Left ventricle myocardium inferior (tissue), 1 donor: ENCODE measurements around the gene ABLIM1. TPM values are rescaled to one million over a fixed set of nuclear protein-coding genes. Genes with fewer than 3 reads are reported as not detected.

Source experiments
- DNase-seq: peaks from one replicate; pipeline ENCODE4 v3.0.0-alpha.2; 2020
- H3K27ac ChIP-seq: fragments of 200-600 bp; replicated peaks from 2 replicates; pipeline ENCODE4 v1.8.0; 2021
- H3K27me3 ChIP-seq: fragments of 200-600 bp; 2 replicates; pipeline ENCODE4 v1.8.0; 2021; ENCODE audit warnings: low read depth
- H3K36me3 ChIP-seq: fragments of 200-600 bp; 2 replicates; pipeline ENCODE4 v1.8.0; 2021
- H3K4me1 ChIP-seq: fragments of 200-600 bp; 2 replicates; pipeline ENCODE4 v1.8.0; 2021
- H3K4me3 ChIP-seq: fragments of 200-600 bp; 2 replicates; pipeline ENCODE4 v1.8.0; 2021; ENCODE audit warnings: mild to moderate bottlenecking, moderate library complexity
- H3K9me3 ChIP-seq: fragments of 200-600 bp; replicated peaks from 2 replicates; pipeline ENCODE4 v1.8.0; 2021
- intact Hi-C: fragments of 100-400 bp; cut with micrococcal nuclease; formaldehyde crosslinking; loops from one replicate; pipeline ENCODE4 v1.11.0; 2022
- total RNA-seq: library from RNA; stranded (reverse); fragmentation: NEBNext Ultra II Directional; extraction: Animal tissue kit (Norgen Biotek cat#: 25700); gene quantifications from one replicate; pipeline ENCODE4 v1.2.1, GENCODE V29; 2021
- TF ChIP-seq, protein P1 (sequence below): fragments of 200-600 bp; IDR thresholded peaks from 2 replicates; pipeline ENCODE4 v1.8.0; 2021; ENCODE audit warnings: antibody characterized with exemption, mild to moderate bottlenecking, borderline replicate concordance
- donor health status: DM: no; HTN: yes; CAD: no; lungs with severe emphysema.

The ABLIM1 gene
- total RNA-seq, 1 donor from 2014 or later = 674 TPM

DNA sequence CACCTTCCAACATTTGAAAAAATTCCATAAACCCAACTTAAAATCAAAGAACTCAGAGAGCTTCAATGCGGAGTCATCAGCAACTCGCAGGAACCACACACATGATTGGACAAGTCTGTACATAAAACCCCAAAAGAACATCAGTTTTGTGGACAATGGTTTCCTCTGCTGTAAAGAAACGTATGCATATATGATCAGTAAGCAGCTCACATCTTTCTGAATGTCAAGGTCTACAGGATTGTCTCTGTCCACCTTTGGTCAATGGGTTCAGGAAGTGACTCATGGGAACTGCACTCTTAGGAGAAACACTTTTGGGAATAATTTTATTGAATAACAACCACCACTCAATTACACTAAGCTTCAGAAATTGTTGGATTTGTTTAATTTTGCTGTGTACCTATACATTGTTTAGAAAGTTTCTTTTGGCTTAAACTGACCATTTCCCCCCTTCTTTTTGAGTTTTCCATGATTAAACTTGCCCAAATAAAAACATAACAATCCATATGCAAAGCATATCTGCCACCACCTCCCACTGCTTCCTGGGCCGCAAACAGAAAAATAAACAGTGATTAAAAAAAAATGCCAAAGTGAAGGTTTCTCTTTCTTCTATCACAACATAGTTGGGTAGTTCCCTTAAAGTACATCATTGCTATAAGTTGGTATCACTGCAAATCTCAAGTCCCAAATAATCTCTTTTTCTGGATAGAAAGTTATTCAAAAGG, 226.5 kb downstream of the ABLIM1 start:
- DNase-seq = no peak
- Histone ChIP-seq H3K4me1 (peaks cover 16% of the 10 kb centered on the region), H3K4me3 (no peak overlapping the region), H3K9me3 (no peaks in the 10 kb centered on the region), H3K27me3 (no peaks in the 10 kb centered on the region), H3K36me3 (peaks cover 43% of the 10 kb centered on the region), H3K27ac (no peak overlapping the region)
- TF ChIP-seq, protein P1, sequence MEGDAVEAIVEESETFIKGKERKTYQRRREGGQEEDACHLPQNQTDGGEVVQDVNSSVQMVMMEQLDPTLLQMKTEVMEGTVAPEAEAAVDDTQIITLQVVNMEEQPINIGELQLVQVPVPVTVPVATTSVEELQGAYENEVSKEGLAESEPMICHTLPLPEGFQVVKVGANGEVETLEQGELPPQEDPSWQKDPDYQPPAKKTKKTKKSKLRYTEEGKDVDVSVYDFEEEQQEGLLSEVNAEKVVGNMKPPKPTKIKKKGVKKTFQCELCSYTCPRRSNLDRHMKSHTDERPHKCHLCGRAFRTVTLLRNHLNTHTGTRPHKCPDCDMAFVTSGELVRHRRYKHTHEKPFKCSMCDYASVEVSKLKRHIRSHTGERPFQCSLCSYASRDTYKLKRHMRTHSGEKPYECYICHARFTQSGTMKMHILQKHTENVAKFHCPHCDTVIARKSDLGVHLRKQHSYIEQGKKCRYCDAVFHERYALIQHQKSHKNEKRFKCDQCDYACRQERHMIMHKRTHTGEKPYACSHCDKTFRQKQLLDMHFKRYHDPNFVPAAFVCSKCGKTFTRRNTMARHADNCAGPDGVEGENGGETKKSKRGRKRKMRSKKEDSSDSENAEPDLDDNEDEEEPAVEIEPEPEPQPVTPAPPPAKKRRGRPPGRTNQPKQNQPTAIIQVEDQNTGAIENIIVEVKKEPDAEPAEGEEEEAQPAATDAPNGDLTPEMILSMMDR = no peak
- intact Hi-C loops = no loop called here

DNA sequence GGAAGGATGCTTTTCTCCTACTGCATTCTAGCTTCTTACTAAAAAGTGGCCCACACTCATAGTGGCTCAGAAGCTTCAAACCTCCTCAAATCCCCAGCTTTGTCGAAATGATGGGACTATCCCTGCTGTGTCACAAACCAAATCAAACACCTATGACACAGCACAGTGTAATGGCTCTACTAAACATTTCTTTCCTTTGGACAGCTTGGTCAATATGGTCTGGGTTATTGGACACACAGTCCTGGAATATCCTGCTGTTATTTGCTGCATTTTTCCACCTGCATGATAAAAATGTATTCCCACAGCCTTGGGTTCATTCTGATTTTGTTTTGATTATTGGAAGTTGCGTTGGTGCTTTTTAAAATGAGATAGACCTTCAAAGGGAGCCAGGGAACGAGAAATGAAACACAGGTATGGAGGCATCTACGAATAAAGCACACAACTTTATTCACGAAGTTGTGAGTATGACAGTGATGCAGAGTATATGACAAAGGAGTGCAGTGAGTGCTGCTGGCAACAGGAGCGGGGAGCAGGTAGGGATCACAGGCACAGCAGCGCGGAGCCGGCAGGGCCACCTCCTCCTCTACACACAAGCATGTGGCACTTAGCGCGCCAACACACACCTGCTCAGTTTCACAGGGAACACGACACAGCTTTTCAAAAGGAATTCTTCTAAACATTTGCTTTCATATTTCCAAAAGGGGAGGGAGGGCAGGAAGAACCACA, 227.2 kb downstream of the ABLIM1 start:
- Histone ChIP-seq H3K9me3 (no peaks in the 10 kb centered on the region), H3K4me3 (no peak overlapping the region), H3K4me1 (peaks cover 23% of the 10 kb centered on the region), H3K27ac (no peak overlapping the region), H3K27me3 (no peaks in the 10 kb centered on the region), H3K36me3 (peaks cover 36% of the 10 kb centered on the region)
- intact Hi-C loops = no loop called here
- no peak for DNase-seq
- TF ChIP-seq, protein P1 = no peak

DNA sequence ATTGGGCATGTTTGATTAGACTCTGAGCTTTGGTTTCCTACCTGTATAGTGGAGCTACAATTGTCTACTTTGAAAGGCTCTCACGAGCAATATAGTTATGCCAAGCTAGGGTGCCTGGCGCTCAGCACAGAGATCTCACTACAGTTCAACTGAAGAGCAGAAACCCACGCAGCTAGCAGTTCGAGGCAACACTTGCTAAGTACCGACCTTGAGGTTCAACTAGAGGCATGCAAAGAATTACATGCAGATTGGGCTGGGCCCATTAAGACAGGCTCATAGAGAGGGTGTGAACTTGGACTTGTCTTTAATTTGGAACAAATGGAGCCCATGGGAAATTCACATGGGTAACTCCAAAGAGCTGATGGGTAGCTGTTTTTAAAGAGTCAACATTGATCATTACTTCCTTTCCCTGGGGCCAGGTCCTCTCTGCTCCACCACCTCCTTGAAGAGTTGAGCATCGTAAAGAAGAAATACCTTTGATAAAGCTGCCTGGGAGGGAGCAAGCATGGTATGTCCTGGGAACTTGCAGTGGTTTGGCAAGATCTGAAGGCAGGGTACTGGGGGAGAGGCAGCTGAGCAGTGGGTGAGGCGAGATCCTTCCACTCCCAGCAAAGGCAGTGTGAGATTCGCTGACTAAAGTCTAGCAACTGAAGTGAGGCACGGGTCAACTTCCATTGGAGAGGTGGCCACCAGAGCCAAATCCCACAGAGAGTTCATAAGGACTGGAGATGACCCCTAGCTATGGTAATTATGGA, 228.3 kb downstream of the ABLIM1 start:
- H3K9me3 ChIP-seq = no peaks in the 10 kb centered on the region
- H3K4me3 ChIP-seq = no peak overlapping the region
- TF ChIP-seq, protein P1 = no peak
- H3K4me1 ChIP-seq = peaks cover 26% of the 10 kb centered on the region
- no peak for DNase-seq
- intact Hi-C loops = no loop called here
- peak overlapping the region; percentile 1 for H3K27ac ChIP-seq
- peaks cover 25% of the 10 kb centered on the region for H3K36me3 ChIP-seq
- H3K27me3 ChIP-seq = no peaks in the 10 kb centered on the region

DNA sequence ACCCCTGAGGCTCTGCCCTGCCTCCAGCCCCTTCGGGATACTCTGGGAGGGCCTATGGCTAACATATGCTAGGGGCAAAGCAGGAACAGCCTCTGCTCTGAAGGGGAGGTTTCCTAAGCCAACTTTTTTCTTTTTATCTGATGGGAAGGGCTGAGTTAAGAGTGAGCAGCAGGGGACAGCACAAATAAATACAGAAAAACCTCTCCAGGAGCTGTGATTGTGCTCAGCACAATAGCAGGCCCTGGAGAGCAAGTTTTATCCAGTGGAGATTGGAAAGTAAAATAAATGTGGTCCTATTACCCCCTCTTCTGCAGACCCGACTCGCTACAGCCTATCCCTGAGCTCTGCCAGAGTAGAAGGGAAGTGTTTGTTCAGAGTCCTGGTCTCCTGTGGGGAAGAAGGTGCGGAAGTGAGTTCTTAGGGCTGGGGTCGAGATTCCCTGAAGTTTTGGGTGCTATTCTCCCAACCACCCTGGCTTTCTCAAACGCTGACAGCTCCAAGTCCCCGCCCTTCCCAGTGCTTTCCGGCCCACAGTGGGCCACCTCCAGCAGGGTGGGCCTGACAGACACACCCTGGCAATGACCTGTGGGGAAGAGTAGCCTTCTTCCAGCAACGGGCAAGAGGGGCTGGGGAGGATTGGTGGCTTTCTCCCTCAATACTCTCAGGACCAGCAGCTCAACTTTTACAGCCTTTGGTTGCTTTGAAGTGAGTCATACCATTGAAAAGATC, 230.8 kb downstream of the ABLIM1 start:
- TF ChIP-seq, protein P1 = peak; percentile 27
- Histone ChIP-seq H3K27ac (peak overlapping the region; percentile 77), H3K4me3 (no peak overlapping the region), H3K4me1 (peaks cover 26% of the 10 kb centered on the region), H3K9me3 (no peaks in the 10 kb centered on the region), H3K27me3 (no peaks in the 10 kb centered on the region), H3K36me3 (peaks cover 3% of the 10 kb centered on the region)
- DNase-seq = no peak
- intact Hi-C loops = no loop called here

DNA sequence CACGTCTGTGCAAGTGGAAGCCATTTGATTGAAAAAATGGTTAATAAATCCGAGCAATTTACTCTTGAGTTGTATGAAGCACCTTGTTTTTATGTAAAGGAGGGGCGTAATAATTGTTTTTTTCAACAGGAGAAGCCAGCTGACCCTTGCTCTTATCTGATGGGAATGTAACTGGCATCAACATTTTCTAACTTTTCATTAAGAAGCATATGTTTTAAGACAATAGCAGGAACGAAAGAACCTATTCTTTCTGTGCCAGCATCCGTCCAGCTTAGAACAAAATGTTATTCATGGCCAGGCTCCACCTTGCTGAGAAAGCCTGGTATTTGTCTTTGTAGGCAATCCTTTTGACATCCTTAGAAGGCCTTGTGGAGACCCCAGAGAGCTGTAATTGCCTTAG, 231.6 kb downstream of the ABLIM1 start:
- Histone ChIP-seq H3K4me1 (peaks cover 26% of the 10 kb centered on the region), H3K36me3 (no peaks in the 10 kb centered on the region), H3K27ac (peak overlapping the region; percentile 77), H3K4me3 (no peak overlapping the region), H3K9me3 (no peaks in the 10 kb centered on the region), H3K27me3 (no peaks in the 10 kb centered on the region)
- intact Hi-C loops = no loop called here
- TF ChIP-seq, protein P1 = no peak
- DNase-seq = no peak
